ENCODE data around the gene UBE2D3. TPM values are rescaled to one million over a fixed set of nuclear protein-coding genes. Genes with fewer than 3 reads are reported as not detected.

The UBE2D3 gene
- total RNA-seq, 1 donor from 2014 or later = 316 TPM

DNA sequence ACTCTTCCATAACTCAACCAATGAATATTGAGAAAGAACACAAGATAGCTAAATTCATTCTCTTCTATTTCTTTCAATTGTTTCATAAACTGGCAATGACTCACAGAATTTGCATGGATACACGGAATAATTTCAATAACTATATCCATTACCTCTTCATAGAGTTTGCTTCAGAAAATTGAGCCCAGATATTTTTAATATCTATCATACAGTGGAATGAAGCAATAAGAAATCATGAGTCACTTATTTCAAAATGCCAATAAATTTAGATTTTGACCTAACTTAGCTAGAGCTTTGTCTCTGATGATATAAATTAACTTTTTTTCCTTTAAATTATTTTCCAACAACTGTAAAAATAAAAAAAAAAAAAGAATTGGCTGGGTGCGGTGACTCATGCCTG, 44.3 kb downstream of the UBE2D3 start:
- no peaks in the 10 kb centered on the region for H3K27me3 Mint-ChIP-seq
- H3K4me3 Mint-ChIP-seq (ENCODE audit: low read depth) = no peak overlapping the region
- no peak for DNase-seq (ENCODE audit: low spot score, unreplicated experiment)
- H3K36me3 Mint-ChIP-seq (ENCODE audit: insufficient read depth) = no peaks in the 10 kb centered on the region
- H3K4me1 Mint-ChIP-seq (ENCODE audit: low read depth) = peaks cover 21% of the 10 kb centered on the region
- no peak overlapping the region for H3K27ac Mint-ChIP-seq
- no peak for TF ChIP-seq CTCF (IDR thresholded peaks at IDR 0.05; ENCODE audit: unreplicated experiment)
- no peaks in the 10 kb centered on the region for H3K9me3 Mint-ChIP-seq (ENCODE audit: low read depth)

- H3K9me3 Mint-ChIP-seq (ENCODE audit: low read depth) = no peaks in the 10 kb centered on the region
- TF ChIP-seq CTCF (IDR thresholded peaks at IDR 0.05; ENCODE audit: unreplicated experiment) = no peak
- no peak overlapping the region for H3K4me3 Mint-ChIP-seq (ENCODE audit: low read depth)
- no peaks in the 10 kb centered on the region for H3K27me3 Mint-ChIP-seq
- peaks cover 22% of the 10 kb centered on the region for H3K4me1 Mint-ChIP-seq (ENCODE audit: low read depth)
- DNase-seq (ENCODE audit: low spot score, unreplicated experiment) = no peak
- no peak overlapping the region for H3K27ac Mint-ChIP-seq
- no peaks in the 10 kb centered on the region for H3K36me3 Mint-ChIP-seq (ENCODE audit: insufficient read depth)
These were observed 45.8 kb downstream of the UBE2D3 start for GRCh38 chr4:102781570-102781969.

GRCh38 chr4:102780476-102781144, 46.7 kb downstream of the UBE2D3 start:
- H3K27me3 Mint-ChIP-seq = no peaks in the 10 kb centered on the region
- no peak for TF ChIP-seq CTCF (IDR thresholded peaks at IDR 0.05; ENCODE audit: unreplicated experiment)
- no peaks in the 10 kb centered on the region for H3K36me3 Mint-ChIP-seq (ENCODE audit: insufficient read depth)
- H3K4me1 Mint-ChIP-seq (ENCODE audit: low read depth) = peaks cover 22% of the 10 kb centered on the region
- no peaks in the 10 kb centered on the region for H3K9me3 Mint-ChIP-seq (ENCODE audit: low read depth)
- DNase-seq (ENCODE audit: low spot score, unreplicated experiment) = no peak
- H3K27ac Mint-ChIP-seq = no peak overlapping the region
- no peak overlapping the region for H3K4me3 Mint-ChIP-seq (ENCODE audit: low read depth)

GRCh38 chr4:102779204-102779603, 48.1 kb downstream of the UBE2D3 start:
- H3K36me3 Mint-ChIP-seq (ENCODE audit: insufficient read depth) = no peaks in the 10 kb centered on the region
- no peak overlapping the region for H3K4me3 Mint-ChIP-seq (ENCODE audit: low read depth)
- H3K4me1 Mint-ChIP-seq (ENCODE audit: low read depth) = peaks cover 22% of the 10 kb centered on the region
- peak overlapping the region; percentile 8 for H3K27ac Mint-ChIP-seq
- TF ChIP-seq CTCF (IDR thresholded peaks at IDR 0.05; ENCODE audit: unreplicated experiment) = no peak
- H3K27me3 Mint-ChIP-seq = no peaks in the 10 kb centered on the region
- no peaks in the 10 kb centered on the region for H3K9me3 Mint-ChIP-seq (ENCODE audit: low read depth)
- DNase-seq (ENCODE audit: low spot score, unreplicated experiment) = no peak

DNA sequence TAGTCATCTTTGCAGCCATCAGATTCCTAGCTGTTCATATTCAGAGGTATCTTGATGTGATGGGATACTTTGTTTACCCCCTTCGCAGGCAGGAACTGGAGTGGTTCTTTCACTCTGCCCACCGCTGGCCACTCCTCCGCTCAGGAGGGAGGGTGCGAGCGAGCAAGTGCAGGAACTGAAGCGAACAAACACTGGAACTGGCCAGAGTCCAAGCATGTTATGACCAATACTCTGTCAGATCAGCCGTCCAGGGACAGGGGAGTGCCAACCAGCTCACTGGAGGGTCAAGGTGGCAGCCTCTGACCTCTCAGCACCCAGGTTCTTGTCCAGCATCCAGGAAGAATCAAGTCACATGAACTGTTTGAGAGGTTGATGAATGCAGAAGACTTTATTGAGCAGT, 48.6 kb downstream of the UBE2D3 start:
- no peaks in the 10 kb centered on the region for H3K36me3 Mint-ChIP-seq (ENCODE audit: insufficient read depth)
- no peak for TF ChIP-seq CTCF (IDR thresholded peaks at IDR 0.05; ENCODE audit: unreplicated experiment)
- no peak overlapping the region for H3K27ac Mint-ChIP-seq
- no peaks in the 10 kb centered on the region for H3K27me3 Mint-ChIP-seq
- no peak for DNase-seq (ENCODE audit: low spot score, unreplicated experiment)
- H3K9me3 Mint-ChIP-seq (ENCODE audit: low read depth) = no peaks in the 10 kb centered on the region
- H3K4me3 Mint-ChIP-seq (ENCODE audit: low read depth) = no peak overlapping the region
- H3K4me1 Mint-ChIP-seq (ENCODE audit: low read depth) = peaks cover 22% of the 10 kb centered on the region

Measured in progenitor cell of endocrine pancreas (in vitro differentiated cells).